GM21529 (cell line): ENCODE results near the gene BCAT1.

ENCODE experiments used
- ATAC-seq: cut with Tn5 transposase; IDR thresholded peaks from one replicate; pipeline ENCODE4 v1.9.1; 2021; ENCODE audit not compliant: unreplicated experiment

BCAT1 gene

DNA sequence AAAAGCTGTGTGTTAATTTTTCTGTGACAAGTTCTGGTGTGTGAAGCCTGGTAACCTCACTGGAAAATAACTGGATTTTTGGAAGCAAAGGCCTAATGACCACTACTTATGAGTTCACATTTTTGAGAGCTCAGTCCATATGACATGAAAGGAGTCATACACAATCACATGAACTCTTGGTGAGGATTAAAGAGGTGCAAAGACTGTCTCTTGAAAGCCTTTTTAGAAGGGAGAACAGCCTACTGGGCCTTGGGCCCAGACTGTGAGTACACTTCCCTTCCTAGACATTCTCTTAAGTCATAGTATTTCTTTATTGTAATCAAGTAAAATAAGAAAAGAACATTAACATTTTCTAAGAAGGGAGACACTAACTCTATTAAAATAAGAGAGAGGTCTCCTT is 176.1 kb downstream of the BCAT1 start:
- ATAC-seq: no peak

DNA sequence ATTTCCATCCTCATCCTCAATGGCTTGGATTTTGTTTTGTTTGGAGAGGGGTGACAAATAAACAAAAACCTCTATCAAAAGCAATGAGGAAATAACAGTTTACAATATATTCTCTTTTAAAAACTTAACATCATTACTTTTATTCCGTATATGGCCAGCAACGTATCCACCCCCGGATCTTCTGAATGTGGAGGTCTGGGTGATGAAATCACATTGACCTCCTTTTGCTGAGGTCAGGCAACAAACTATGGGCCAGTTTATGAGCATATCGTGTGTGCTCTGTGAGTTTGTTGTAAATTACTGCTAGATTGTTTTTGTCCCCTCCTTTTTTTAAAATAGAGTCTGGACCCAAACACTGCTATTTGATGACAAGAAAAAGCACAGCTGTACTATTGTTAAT is 178.1 kb downstream of the BCAT1 start:
- ATAC-seq: no peak

DNA sequence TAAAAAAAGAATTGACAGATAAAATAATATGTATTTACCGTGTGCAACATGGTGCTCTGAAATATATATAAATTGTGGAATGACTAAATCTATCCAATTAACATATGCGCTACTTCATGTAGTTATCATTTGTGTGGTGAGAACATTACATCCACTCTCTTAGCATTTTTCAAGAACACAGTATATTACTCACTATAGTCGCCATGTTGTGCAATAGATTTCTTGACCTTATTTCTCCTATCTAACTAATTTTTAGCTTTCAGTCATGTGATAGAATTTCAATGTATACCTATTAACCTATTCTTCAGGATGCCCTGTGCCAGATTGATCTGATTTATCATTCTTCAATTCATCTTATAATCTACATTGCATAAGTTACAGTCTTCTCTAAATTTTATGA is 178.6 kb downstream of the BCAT1 start:
- ATAC-seq: no peak

DNA sequence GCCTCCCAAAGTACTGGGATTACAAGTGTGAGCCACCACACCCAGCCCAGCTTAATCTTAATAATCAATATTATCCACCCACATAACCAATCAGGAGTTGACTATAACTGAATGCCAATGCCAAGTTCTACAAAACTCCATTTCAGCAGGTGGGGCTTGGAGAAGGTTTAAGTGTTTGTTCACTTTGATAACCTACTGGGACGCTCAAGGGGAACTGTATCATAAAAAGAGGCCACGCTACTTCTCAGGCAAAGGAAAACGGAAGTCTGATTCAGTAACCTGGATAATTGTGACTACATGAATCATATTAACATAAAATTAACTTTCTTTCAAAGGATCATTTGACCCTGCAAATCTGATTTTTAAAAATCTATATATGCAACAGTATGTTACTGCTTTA is 179.2 kb downstream of the BCAT1 start:
- no peak for ATAC-seq

DNA sequence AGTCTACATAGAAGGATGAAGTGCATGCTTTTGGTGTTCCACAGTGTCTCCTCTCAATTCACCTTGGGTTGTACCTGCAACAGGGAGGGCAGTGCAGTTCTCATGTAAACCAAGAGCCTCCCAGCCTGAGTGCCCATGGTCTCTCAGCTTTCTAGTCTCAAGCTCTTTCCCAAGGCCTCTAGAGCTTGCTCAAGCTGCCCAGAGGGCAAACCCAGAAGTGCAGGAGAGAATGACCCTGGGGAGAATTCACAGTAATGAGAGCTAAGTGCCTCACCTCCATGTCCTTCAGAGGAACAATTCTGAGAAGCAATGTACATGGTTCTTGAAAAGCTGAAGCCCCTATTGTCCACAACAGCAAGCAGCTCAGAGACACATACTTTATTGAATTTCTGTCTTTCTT is 180.5 kb downstream of the BCAT1 start:
- no peak for ATAC-seq

DNA sequence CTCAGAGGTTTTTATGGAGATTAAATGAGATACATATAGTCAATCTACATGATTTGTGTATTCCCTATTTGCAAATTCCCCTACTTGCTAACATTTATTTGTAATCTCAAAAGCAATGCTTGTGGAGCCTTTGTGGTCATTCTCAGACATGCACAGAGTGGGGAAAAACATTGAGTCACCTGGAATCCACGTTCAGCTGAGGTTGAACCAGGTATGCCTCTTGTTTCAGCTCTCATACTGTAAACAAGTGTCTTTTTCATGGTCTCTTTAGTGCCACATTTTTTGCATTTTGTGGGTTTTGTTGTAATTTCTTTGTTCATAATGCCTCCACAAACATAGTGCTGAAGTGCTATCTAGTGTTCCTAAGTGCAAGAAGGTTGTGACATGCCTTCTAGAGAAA is 181.9 kb downstream of the BCAT1 start:
- ATAC-seq: no peak

DNA sequence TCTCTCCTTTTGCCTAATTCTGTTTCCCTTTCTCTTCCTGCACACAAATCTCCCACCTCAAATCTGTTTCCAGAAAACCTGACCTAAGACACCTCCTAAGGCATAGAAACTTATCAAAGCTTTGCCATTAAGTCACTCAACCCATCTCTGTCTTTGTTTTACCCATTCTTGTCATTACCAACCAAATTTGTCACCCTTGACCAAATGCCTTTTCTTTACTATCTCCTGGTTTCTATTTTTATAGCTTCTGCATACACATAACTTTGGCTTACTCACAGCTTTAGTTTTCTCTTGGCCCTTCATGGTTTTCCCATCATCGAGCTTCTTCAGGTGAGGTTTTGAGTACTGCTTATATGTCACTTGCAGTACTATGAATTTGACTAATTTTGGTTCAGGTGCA is 184.2 kb downstream of the BCAT1 start:
- ATAC-seq: no peak

DNA sequence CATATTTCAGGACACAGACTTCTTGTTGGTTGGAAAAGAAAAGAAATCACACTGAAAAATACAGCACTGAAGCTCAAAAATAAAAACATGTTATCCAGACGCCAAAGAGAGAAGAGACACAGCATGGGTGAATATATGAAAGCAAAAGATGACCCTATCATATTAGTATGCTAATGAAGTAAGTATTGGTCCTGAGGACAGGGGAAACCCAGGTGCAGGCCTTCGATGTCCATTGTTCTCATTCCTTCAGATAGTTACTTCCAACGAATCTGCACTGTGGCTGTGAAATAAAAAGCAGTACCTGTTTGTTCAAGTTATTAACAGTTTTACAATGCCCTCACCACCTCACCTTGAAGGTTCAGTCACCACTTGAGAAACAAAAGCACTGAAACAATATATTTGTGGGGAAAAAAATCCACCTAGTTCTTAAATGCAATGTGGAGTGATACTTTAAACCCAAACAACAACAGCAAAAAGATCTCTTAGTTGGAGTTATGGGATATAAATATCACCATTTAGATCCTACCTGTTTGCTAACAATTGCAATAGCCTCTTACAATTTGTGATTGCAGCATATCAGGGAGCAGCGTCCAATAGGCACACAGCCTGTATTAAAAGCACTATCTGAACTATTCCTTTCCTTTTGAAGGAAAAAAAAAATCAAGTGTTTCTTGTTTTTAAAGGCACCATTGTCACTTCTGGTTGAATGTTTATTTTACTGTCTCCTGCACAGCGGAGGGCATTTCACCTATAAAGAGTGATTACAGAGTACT is 188.1 kb downstream of the BCAT1 start:
- no peak for ATAC-seq

DNA sequence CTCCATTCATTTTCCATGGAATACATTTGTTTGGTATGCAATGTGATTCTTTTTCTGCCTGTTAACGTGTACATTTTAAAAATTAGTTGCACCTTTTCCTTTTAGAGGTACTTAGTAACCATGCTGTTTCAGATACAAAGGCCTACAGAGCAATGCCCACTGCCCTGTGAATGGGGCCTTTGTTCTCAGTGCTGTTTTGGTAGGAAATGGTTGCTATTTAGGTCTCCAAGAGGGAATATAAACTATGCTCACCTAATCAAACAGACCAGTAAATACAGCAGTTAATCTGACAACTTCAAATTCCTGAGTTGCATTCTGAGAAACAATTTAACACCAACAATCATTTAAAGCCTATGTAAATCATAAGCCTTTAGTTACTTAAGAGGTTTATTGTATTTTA is 188.7 kb downstream of the BCAT1 start:
- no peak for ATAC-seq
